Natural killer cell (primary cell): ENCODE data around the gene CERS6. TPM values are rescaled to one million over a fixed set of nuclear protein-coding genes. Genes with fewer than 3 reads are reported as not detected.

Experiments
- ATAC-seq, 3 donors: fragments of 150-1000 bp in 2 of 3; fragments of 200-7000 bp in 1 of 3; cut with Tn5 transposase; 1 replicate in 1 of 3; 2 replicates in 2 of 3; pipeline ENCODE4 v1.10.0; 2021; ENCODE audit warnings: mild to moderate bottlenecking in 2 of 3, moderate library complexity in 2 of 3
- DNase-seq, 2 donors: peaks; one replicate each; pipeline versions ENCODE4 v3.0.0 to v3.0.0-alpha.2; 2013 to 2021; ENCODE audit warnings: mixed read lengths in 1 of 2
- H3K27ac ChIP-seq: one replicate; pipeline ENCODE4 v1.5.1; 2013; ENCODE audit warnings: mild to moderate bottlenecking, low read length
- H3K27me3 ChIP-seq: one replicate; pipeline ENCODE4 v1.6.1; 2013; ENCODE audit warnings: low read length; ENCODE audit not compliant: control insufficient read depth, insufficient read depth
- H3K36me3 ChIP-seq: one replicate; pipeline ENCODE4 v1.6.1; 2013; ENCODE audit warnings: low read length; ENCODE audit not compliant: control insufficient read depth, insufficient read depth
- H3K4me1 ChIP-seq: one replicate; pipeline ENCODE4 v1.6.1; 2013; ENCODE audit warnings: low read length; ENCODE audit not compliant: control insufficient read depth, insufficient read depth
- H3K4me3 ChIP-seq: one replicate; pipeline ENCODE4 v1.5.1; 2013; ENCODE audit warnings: low read length
- H3K9me3 ChIP-seq: one replicate; pipeline ENCODE4 v1.6.1; 2013; ENCODE audit warnings: low read length; ENCODE audit not compliant: control insufficient read depth, insufficient read depth
- H3K27ac Mint-ChIP-seq, 2 donors: one replicate each; pipeline ENCODE4 v1.8.0; 2022; ENCODE audit warnings: mild to moderate bottlenecking in 2 of 2, mixed read lengths in 2 of 2, moderate library complexity in 1 of 2
- H3K27me3 Mint-ChIP-seq, 2 donors: one replicate each; pipeline ENCODE4 v1.8.0; 2022; ENCODE audit warnings: low read depth in 2 of 2, mixed read lengths in 2 of 2
- H3K36me3 Mint-ChIP-seq: one replicate; pipeline ENCODE4 v1.8.0; 2022; ENCODE audit warnings: mixed read lengths
- H3K4me1 Mint-ChIP-seq, 2 donors: one replicate each; pipeline ENCODE4 v1.8.0; 2022; ENCODE audit warnings: mixed read lengths in 2 of 2
- H3K4me3 Mint-ChIP-seq: one replicate; pipeline ENCODE4 v1.8.0; 2022; ENCODE audit warnings: mild to moderate bottlenecking, moderate library complexity, mixed read lengths
- H3K9me3 Mint-ChIP-seq, 2 donors: one replicate each; pipeline ENCODE4 v1.8.0; 2022; ENCODE audit warnings: mixed read lengths in 2 of 2
- CTCF ChIP-seq: fragments of 200-600 bp; IDR thresholded peaks from one replicate; pipeline ENCODE4 v1.8.0; 2022; ENCODE audit warnings: antibody characterized with exemption
- WGBS: methylation state at CpG from one replicate; pipeline ENCODE4 v1.1.7; 2013; ENCODE audit warnings: missing lambda C conversion rate; ENCODE audit not compliant: insufficient coverage; 5-methylcytosine and 5-hydroxymethylcytosine counted together
- intact Hi-C: fragments of 100-400 bp; cut with micrococcal nuclease; formaldehyde crosslinking; loops from one replicate; pipeline ENCODE4 v1.14.2; 2022
- total RNA-seq, 4 donors: library from RNA; stranded (reverse); fragments of 120-200 nt in 1 of 4; gene quantifications; one replicate each; pipeline versions ENCODE4 v1.2.3 to v1.2.4, GENCODE V29; 2013 to 2022

The CERS6 gene
- total RNA-seq, 3 donors from 2014 or later (not counting 1 experiment from before 2014, with no cell fraction given), result 9.1 to 13.5 (median 11.8) TPM

GRCh38 chr2:168521053-168521741 lies 65.1 kb downstream of the CERS6 start:
- H3K27ac ChIP-seq, result no peak overlapping the region
- no peak for TF ChIP-seq CTCF
- no peak for ATAC-seq
- Mint-ChIP-seq H3K27me3 (no peaks in the 10 kb centered on the region), H3K27ac (no peak overlapping the region), H3K4me1 (peaks cover 45% of the 10 kb centered on the region in 2 donors), H3K36me3 (no peaks in the 10 kb centered on the region), H3K4me3 (no peak overlapping the region), H3K9me3 (no peaks in the 10 kb centered on the region)
- 89% methylated on average over 5 of the region's 6 CpGs for WGBS
- no peaks in the 10 kb centered on the region for H3K36me3 ChIP-seq
- DNase-seq, result no peak
- no peak overlapping the region for H3K4me3 ChIP-seq
- intact Hi-C loops, result no loop called here
- H3K9me3 ChIP-seq, result no peaks in the 10 kb centered on the region
- H3K4me1 ChIP-seq, result no peaks in the 10 kb centered on the region
- H3K27me3 ChIP-seq, result no peaks in the 10 kb centered on the region

DNA sequence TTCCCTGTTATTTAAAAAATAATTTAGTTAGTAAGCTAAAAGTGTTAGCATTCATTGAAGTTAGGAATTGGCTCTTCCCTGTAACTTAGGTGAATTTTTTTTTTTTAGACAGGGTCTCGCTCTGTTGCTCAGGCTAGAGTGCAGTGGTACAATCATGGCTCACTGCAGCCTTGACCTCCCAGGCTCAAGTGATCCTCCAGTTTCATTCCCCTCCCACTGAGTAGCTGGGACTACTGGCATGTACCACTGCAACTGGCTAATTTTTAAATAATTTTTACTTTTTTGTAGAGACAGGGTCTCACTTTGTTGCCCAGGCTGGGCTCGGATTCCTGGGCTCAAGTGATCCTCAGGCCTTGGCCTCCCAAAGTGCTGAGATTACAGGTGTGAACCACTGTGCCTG lies 66.4 kb downstream of the CERS6 start:
- Mint-ChIP-seq H3K4me1 (peaks cover 40 to 41% of the 10 kb centered on the region in 2 donors), H3K4me3 (no peak overlapping the region), H3K36me3 (no peaks in the 10 kb centered on the region), H3K27ac (no peak overlapping the region), H3K9me3 (no peaks in the 10 kb centered on the region), H3K27me3 (no peaks in the 10 kb centered on the region)
- H3K9me3 ChIP-seq, result no peaks in the 10 kb centered on the region
- H3K27me3 ChIP-seq, result no peaks in the 10 kb centered on the region
- 96% methylated on average over 2 of the region's 2 CpGs for WGBS
- H3K4me1 ChIP-seq, result no peaks in the 10 kb centered on the region
- H3K36me3 ChIP-seq, result no peaks in the 10 kb centered on the region
- no peak overlapping the region for H3K4me3 ChIP-seq
- DNase-seq (no peak), ATAC-seq (no peak)
- H3K27ac ChIP-seq, result no peak overlapping the region
- TF ChIP-seq CTCF, result no peak
- intact Hi-C loops, result no loop called here

DNA sequence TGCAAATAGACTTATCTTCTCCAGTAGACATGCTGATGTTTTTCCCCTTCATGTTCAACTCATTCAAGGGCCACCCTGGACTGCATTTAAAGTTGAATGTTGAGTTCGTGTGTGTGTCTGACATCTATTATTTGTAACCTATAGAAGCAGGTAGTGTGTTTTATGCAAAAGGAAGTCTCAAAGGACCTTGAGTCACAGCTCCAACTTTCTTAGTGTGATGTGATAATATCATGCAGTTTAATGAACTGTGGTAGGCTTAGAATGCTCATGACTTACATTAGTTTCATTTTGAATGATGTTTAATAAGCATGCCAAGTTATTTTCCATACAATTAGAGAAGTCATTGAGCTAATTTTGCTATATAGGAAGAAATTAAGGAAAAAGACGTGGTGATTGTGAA lies 67.9 kb downstream of the CERS6 start:
- Mint-ChIP-seq H3K4me3 (no peak overlapping the region), H3K36me3 (no peaks in the 10 kb centered on the region), H3K27ac (no peak overlapping the region), H3K4me1 (peaks cover 35 to 43% of the 10 kb centered on the region in 2 donors), H3K27me3 (no peaks in the 10 kb centered on the region), H3K9me3 (no peaks in the 10 kb centered on the region)
- Histone ChIP-seq H3K27ac (no peak overlapping the region), H3K27me3 (no peaks in the 10 kb centered on the region), H3K9me3 (no peaks in the 10 kb centered on the region), H3K4me3 (no peak overlapping the region), H3K36me3 (no peaks in the 10 kb centered on the region), H3K4me1 (no peaks in the 10 kb centered on the region)
- no peak for TF ChIP-seq CTCF
- intact Hi-C loops, result no loop called here
- DNase-seq (no peak), ATAC-seq (no peak)
- 65% methylated on average over 2 of the region's 2 CpGs for WGBS

DNA sequence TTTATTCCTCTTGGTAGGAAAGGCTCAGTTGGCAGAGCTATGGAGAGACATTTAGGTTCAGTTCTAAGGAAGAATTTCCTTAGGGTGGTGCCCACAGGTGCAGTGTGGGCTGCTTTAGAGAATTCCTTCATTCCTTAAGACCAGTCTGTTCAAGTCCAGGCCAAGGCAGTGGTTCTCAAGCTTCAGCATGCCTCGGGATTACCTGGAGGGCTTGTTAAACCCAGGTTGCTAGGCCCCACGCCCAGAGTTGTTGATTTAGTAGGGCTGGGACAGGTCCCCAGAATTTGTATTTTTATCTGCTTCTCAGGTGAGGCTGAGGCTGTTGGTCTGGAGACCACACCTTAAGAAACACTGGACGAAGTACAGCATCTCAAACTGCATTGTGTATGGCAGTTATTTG lies 68.9 kb downstream of the CERS6 start:
- Mint-ChIP-seq H3K36me3 (no peaks in the 10 kb centered on the region), H3K27me3 (no peaks in the 10 kb centered on the region), H3K4me3 (no peak overlapping the region), H3K27ac (no peak overlapping the region), H3K9me3 (no peaks in the 10 kb centered on the region), H3K4me1 (peaks cover 38 to 47% of the 10 kb centered on the region in 2 donors)
- TF ChIP-seq CTCF, result no peak
- no peaks in the 10 kb centered on the region for H3K27me3 ChIP-seq
- WGBS, result 85% methylated on average over 3 of the region's 3 CpGs
- ATAC-seq, result no peak
- H3K4me1 ChIP-seq, result no peaks in the 10 kb centered on the region
- H3K36me3 ChIP-seq, result no peaks in the 10 kb centered on the region
- intact Hi-C loops, result no loop called here
- H3K9me3 ChIP-seq, result no peaks in the 10 kb centered on the region
- H3K27ac ChIP-seq, result no peak overlapping the region
- no peak for DNase-seq
- no peak overlapping the region for H3K4me3 ChIP-seq
